Tibial artery (tissue), 4 donors: ENCODE data around the gene MRTFB.

Source experiments
- DNase-seq, 2 donors: peaks; one replicate each; pipeline ENCODE4 v3.0.0-alpha.2; 2019
- H3K27ac ChIP-seq, 2 donors: fragments of 200-600 bp; sonication (generic) in 1 of 2; 1 replicate in 1 of 2; 2 replicates in 1 of 2; pipeline ENCODE4 v1.5.1; 2018 to 2019; ENCODE audit warnings: mild to moderate bottlenecking in 1 of 2
- H3K27me3 ChIP-seq, 2 donors: fragments of 200-600 bp; sonication (generic) in 1 of 2; one replicate each; pipeline versions ENCODE4 v1.5.1 to v1.6.0; 2016 to 2019
- H3K36me3 ChIP-seq, 3 donors: fragments of 200-600 bp; sonication (generic) in 2 of 3; one replicate each; pipeline ENCODE4 v1.5.1; 2016 to 2019; ENCODE audit warnings: mild to moderate bottlenecking in 2 of 3
- H3K4me1 ChIP-seq, 4 donors: fragments of 200-600 bp; sonication (generic) in 2 of 4; 1 replicate in 3 of 4; 2 replicates in 1 of 4; pipeline ENCODE4 v1.5.1; 2016 to 2019
- H3K4me3 ChIP-seq, 2 donors: fragments of 200-600 bp; sonication (generic) in 1 of 2; 1 replicate in 1 of 2; 2 replicates in 1 of 2; pipeline ENCODE4 v1.5.1; 2018 to 2019; ENCODE audit warnings: mild to moderate bottlenecking in 2 of 2
- H3K9me3 ChIP-seq, 3 donors: fragments of 200-600 bp; sonication (generic) in 1 of 3; one replicate each; pipeline ENCODE4 v1.5.1; 2016 to 2019
- CTCF ChIP-seq, 2 experiments: fragments of 200-600 bp in 1 of 2; fragments of 450-650 bp in 1 of 2; IDR thresholded peaks; one replicate each; pipeline ENCODE4 v1.5.1; 2017 to 2019; ENCODE audit warnings: antibody characterized with exemption in 2 of 2, mild to moderate bottlenecking in 1 of 2, moderate library complexity in 1 of 2
- intact Hi-C: fragments of 100-400 bp; cut with DNase I; formaldehyde crosslinking; loops from one replicate; pipeline ENCODE4 v1.15.0; 2023; ENCODE audit warnings: low total_unique reads

MRTFB gene

GRCh38 chr16:14029658-14030057, 41.5 kb upstream of the MRTFB start:
- TF ChIP-seq CTCF (IDR thresholded peaks at IDR 0.05), result no peak
- H3K27ac ChIP-seq, result no peak overlapping the region
- H3K9me3 ChIP-seq, result no peaks in the 10 kb centered on the region
- H3K27me3 ChIP-seq, result no peaks in the 10 kb centered on the region
- H3K36me3 ChIP-seq, result no peaks in the 10 kb centered on the region
- DNase-seq, result no peak
- intact Hi-C loops, result no loop called here
- H3K4me3 ChIP-seq, result no peak overlapping the region
- H3K4me1 ChIP-seq, result no peaks in the 10 kb centered on the region

- no peak overlapping the region for H3K4me3 ChIP-seq
- H3K9me3 ChIP-seq, result peaks cover 0 to 5% (median 0%) of the 10 kb centered on the region in 3 donors
- TF ChIP-seq CTCF (IDR thresholded peaks at IDR 0.05), result no peak
- H3K36me3 ChIP-seq, result no peaks in the 10 kb centered on the region
- no peaks in the 10 kb centered on the region for H3K27me3 ChIP-seq
- no peak for DNase-seq
- H3K27ac ChIP-seq, result no peak overlapping the region
- no peaks in the 10 kb centered on the region for H3K4me1 ChIP-seq
- intact Hi-C loops, result no loop called here
These were observed 36.0 kb upstream of the MRTFB start for GRCh38 chr16:14035092-14035491.

GRCh38 chr16:14036889-14037288, 34.2 kb upstream of the MRTFB start:
- no peaks in the 10 kb centered on the region for H3K4me1 ChIP-seq
- no peak overlapping the region for H3K27ac ChIP-seq
- peaks cover 0 to 5% (median 0%) of the 10 kb centered on the region in 3 donors for H3K9me3 ChIP-seq
- DNase-seq, result no peak
- no peaks in the 10 kb centered on the region for H3K36me3 ChIP-seq
- no peak overlapping the region for H3K4me3 ChIP-seq
- no peaks in the 10 kb centered on the region for H3K27me3 ChIP-seq
- TF ChIP-seq CTCF (IDR thresholded peaks at IDR 0.05), result no peak
- intact Hi-C loops, result no loop called here

GRCh38 chr16:14037960-14038359, 33.2 kb upstream of the MRTFB start:
- intact Hi-C loops, result no loop called here
- no peaks in the 10 kb centered on the region for H3K36me3 ChIP-seq

GRCh38 chr16:14041164-14041563, 30.0 kb upstream of the MRTFB start:
- H3K36me3 ChIP-seq, result no peaks in the 10 kb centered on the region
- TF ChIP-seq CTCF (IDR thresholded peaks at IDR 0.05), result no peak
- no peak overlapping the region for H3K4me3 ChIP-seq
- peaks cover 0 to 5% (median 0%) of the 10 kb centered on the region in 3 donors for H3K9me3 ChIP-seq
- no peaks in the 10 kb centered on the region for H3K27me3 ChIP-seq
- intact Hi-C loops, result no loop called here
- DNase-seq, result no peak
- H3K27ac ChIP-seq, result no peak overlapping the region
- H3K4me1 ChIP-seq, result peaks cover 0 to 11% (median 0%) of the 10 kb centered on the region in 4 donors

More at GRCh38 chr16:14037960-14038359, 33.2 kb upstream of the MRTFB start:
- TF ChIP-seq CTCF (IDR thresholded peaks at IDR 0.05), result no peak
- Histone ChIP-seq H3K4me3 (no peak overlapping the region), H3K4me1 (peaks cover 0 to 5% (median 0%) of the 10 kb centered on the region in 4 donors), H3K27ac (no peak overlapping the region), H3K9me3 (peaks cover 0 to 5% (median 0%) of the 10 kb centered on the region in 3 donors), H3K27me3 (no peaks in the 10 kb centered on the region)
- no peak for DNase-seq

- intact Hi-C loops, result no loop called here
- DNase-seq, result peak; percentile 26 to 69
These were observed 28.4 kb upstream of the MRTFB start for GRCh38 chr16:14042706-14043105.

More at GRCh38 chr16:14042706-14043105, 28.4 kb upstream of the MRTFB start:
- Histone ChIP-seq H3K4me1 (peaks cover 0 to 11% (median 0%) of the 10 kb centered on the region in 4 donors), H3K4me3 (no peak overlapping the region), H3K27ac (peak overlapping the region in 1 of 2 donors; percentile 11), H3K36me3 (no peaks in the 10 kb centered on the region), H3K27me3 (no peaks in the 10 kb centered on the region), H3K9me3 (peaks cover 0 to 5% (median 0%) of the 10 kb centered on the region in 3 donors)
- no peak for TF ChIP-seq CTCF (IDR thresholded peaks at IDR 0.05)
